Gastrocnemius medialis (tissue), 4 donors: ENCODE data around the gene ABCA12.

Source experiments
- CTCF ChIP-seq, 5 experiments: fragments of 450-650 bp in 3 of 5; fragments of 200-600 bp in 2 of 5; sonication (generic) in 2 of 5; IDR thresholded peaks in 4 of 5; conservative IDR thresholded peaks in 1 of 5; 1 replicate in 4 of 5; 2 replicates in 1 of 5; pipeline ENCODE4 v1.5.1; 2016 to 2019; ENCODE audit warnings: antibody characterized with exemption in 5 of 5, mild to moderate bottlenecking in 3 of 5, moderate library complexity in 3 of 5
- POLR2A ChIP-seq, 2 donors: fragments of 450-650 bp; IDR thresholded peaks; one replicate each; pipeline ENCODE4 v1.6.1; 2017; ENCODE audit warnings: antibody characterized with exemption in 2 of 2, mild to moderate bottlenecking in 2 of 2, moderate library complexity in 2 of 2

DNA sequence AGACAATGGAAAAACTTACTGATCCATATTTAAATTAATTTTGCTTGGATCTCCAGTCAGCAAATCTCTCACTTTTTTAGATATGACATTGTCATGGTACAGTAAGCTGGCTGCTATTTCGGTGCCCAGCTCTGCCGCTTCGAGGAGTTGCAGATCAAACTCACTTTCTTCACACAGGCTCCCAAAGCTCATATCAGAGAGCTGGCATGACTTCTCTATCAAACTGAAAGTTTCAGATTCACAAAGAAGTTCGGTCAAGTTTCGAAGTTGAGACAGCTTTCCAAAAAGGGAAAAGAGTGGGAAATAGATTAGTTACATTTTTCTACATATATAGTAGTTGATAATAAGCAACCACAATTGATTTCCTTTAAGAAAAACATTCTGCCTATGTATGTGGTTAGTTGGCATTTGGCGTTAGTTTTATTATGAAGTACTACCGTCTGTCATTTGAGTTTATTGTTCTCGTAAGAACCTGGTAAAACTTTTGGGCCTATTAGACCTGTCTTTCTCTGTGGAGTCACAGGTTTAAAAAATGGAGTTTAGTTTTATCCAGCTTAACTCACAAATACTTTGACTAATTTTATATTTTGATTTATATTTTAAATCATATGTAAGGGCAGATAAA is 118.8 kb downstream of the ABCA12 start:
- TF ChIP-seq CTCF (IDR thresholded peaks at IDR 0.05 in 4 of 5, conservative IDR thresholded peaks at IDR 0.05 in 1 of 5) (no peak), POLR2A (IDR thresholded peaks at IDR 0.05) (no peak)
